Adrenal gland (tissue), 19 donors: Measurements from ENCODE around the gene SYNPR. TPM values are rescaled to one million over a fixed set of nuclear protein-coding genes. Genes with fewer than 3 reads are reported as not detected.

Experiments
- DNase-seq, 7 donors: peaks; one replicate each; pipeline ENCODE4 v3.0.0-alpha.2; 2019 to 2020
- H3K27ac ChIP-seq, 5 donors: fragments of 200-600 bp; sonication (generic) in 4 of 5; 1 replicate in 3 of 5; 2 replicates in 2 of 5; pipeline versions ENCODE4 v1.5.1 to v1.8.0; 2016 to 2020; ENCODE audit warnings: mild to moderate bottlenecking in 1 of 5
- H3K27me3 ChIP-seq: fragments of 200-600 bp; 2 replicates; pipeline ENCODE4 v1.8.0; 2021
- H3K36me3 ChIP-seq, 2 donors: fragments of 200-600 bp; replicated peaks in 1 of 2; 1 replicate in 1 of 2; 2 replicates in 1 of 2; pipeline versions ENCODE4 v1.5.1 to v1.8.0; 2018 to 2022
- H3K4me1 ChIP-seq, 2 donors: fragments of 200-600 bp; replicated peaks in 1 of 2; 1 replicate in 1 of 2; 2 replicates in 1 of 2; pipeline versions ENCODE4 v1.5.1 to v1.8.0; 2018 to 2021
- H3K4me3 ChIP-seq, 4 donors: fragments of 200-600 bp; sonication (generic) in 3 of 4; one replicate each; pipeline ENCODE4 v1.5.1; 2016 to 2018
- H3K9me3 ChIP-seq, 3 donors: fragments of 200-600 bp; sonication (generic) in 1 of 3; replicated peaks in 1 of 3; 1 replicate in 2 of 3; 2 replicates in 1 of 3; pipeline versions ENCODE4 v1.5.1 to v1.8.0; 2016 to 2021
- CTCF ChIP-seq, 6 experiments: fragments of 450-650 bp in 4 of 6; fragments of 200-600 bp in 2 of 6; sonication (generic) in 1 of 6; IDR thresholded peaks; 1 replicate in 5 of 6; 2 replicates in 1 of 6; pipeline versions ENCODE4 v1.5.1 to v1.8.0; 2016 to 2021; ENCODE audit warnings: antibody characterized with exemption in 6 of 6, mild to moderate bottlenecking in 2 of 6, moderate library complexity in 1 of 6
- POLR2A ChIP-seq, 2 donors: fragments of 450-650 bp; IDR thresholded peaks; one replicate each; pipeline ENCODE4 v1.6.1; 2017; ENCODE audit warnings: antibody characterized with exemption in 2 of 2, mild to moderate bottlenecking in 2 of 2, moderate library complexity in 1 of 2
- WGBS, 4 donors: extraction: QIAGEN DNeasy Blood & Tissue Kit in 2 of 4; methylation state at CpG; one replicate each; pipeline versions ENCODE4 v1.1.5 to v1.1.7; 2013 to 2017; 5-methylcytosine and 5-hydroxymethylcytosine counted together
- intact Hi-C, 2 donors: fragments of 100-400 bp; cut with DNase I; formaldehyde crosslinking; loops; one replicate each; pipeline versions ENCODE4 v1.14.1 to v1.15.0; 2022 to 2023
- long read RNA-seq, 10 donors: library from polyadenylated mRNA in 3 of 10; unstranded in 2 of 10; stranded (forward) in 1 of 10; transcript quantifications; one replicate each; pipeline ENCODE4 v2.0.0 and lab custom pipeline, GENCODE V29; 2021 to 2026
- polyA plus RNA-seq, 3 donors: library from polyadenylated mRNA; stranded (reverse); fragments of 200-250 nt in 2 of 3; fragments of 350-450 nt in 1 of 3; fragmentation: Illumina TruSeq in 1 of 3; extraction: RNeasy Lipid Tissue Mini Kit (QIAGEN cat#74804) in 1 of 3; gene quantifications; one replicate each; pipeline ENCODE4 v1.2.3, GENCODE V29; 2013 to 2014
- total RNA-seq, 9 donors: library from RNA; depleted of rRNA in 4 of 9; stranded (reverse); fragments of >200 nt in 4 of 9; fragments of 120-200 nt in 1 of 9; fragmentation: NEBNext Ultra II Directional in 1 of 9; extraction: Animal tissue kit (Norgen Biotek cat#: 25700) in 1 of 9; gene quantifications; one replicate each; pipeline versions ENCODE4 v1.1.0 to v1.2.4, GENCODE V29; 2013 to 2023
- donor health status: healthy with polysubstance abuse.
- donor health status: Bipolar disorder and iron deficiency.
- donor health status: DM: yes; HTN: yes; CAD: no.
- donor health status: DM: no; HTN: no; CAD: no.
- donor health status: DM: no; HTN: no; CAD: no.
- donor health status: DM: yes; HTN: yes; CAD: no.

The SYNPR gene
- 1 to 10 TPM in 1 of 9 donors, under 1 TPM in 2, not detected in 6; 0.25 to 1.4 (median 0.28) TPM for total RNA-seq
- polyA plus RNA-seq: under 1 TPM in 2 of 3 donors, not detected in 1; 0.03 to 0.22 TPM
- long read RNA-seq, donor 1: 0 reads
- long read RNA-seq, donor 2: 0 reads
- long read RNA-seq, donor 3: 0 reads
- long read RNA-seq, donor 4: 0 reads
- long read RNA-seq, donor 5: 0 reads
- long read RNA-seq, donor 6: 0 reads
- long read RNA-seq, donor 7: 0 reads
- long read RNA-seq, donor 8: 0 reads
- long read RNA-seq, donor 9: 0 reads
- long read RNA-seq, donor 10: 0 reads

DNA sequence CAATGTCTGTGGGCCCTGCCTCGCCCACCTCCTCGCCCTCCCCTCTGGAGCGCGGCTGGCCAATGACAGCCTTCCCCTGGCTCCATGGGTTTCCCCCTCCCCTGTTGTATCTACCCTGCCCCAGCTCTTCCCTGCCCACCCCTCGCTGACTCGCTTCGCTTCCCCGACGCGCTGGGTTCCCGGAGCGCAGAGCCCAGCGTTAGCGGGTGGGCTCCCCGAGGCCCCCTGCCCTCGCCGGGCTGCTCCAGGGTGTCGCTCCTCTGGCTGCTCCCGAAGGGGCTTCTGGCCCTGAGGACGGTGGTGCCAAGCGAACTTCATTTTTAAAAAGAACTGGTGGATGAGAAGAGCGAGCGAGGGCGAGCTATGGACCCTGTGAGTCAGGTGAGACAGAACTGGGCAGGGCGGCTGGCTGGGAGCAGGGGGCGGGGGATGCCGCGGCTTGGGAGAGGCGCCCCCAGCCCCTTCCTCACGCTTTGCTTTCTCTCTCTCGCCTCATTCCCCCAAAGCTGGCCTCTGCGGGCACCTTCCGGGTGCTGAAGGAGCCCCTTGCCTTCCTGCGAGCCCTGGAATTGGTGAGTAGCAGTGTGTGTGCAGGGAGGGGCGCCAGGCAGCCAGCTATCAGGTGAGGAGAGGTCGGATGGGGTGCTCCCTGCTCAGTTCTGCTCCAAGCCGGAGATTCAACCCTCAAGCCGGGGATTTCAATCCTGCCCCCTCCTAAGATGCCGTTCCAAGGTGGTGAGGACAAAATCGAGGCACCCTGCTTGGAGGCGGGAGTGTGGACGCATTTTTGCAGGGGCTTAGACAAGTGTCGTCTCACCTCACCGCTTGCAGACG is at the start of gene SYNPR:
Gene SYNPR, plus strand, starts transcription at position 138 of the 834 bp plus-strand sequence.
- DNase-seq: no peak
- no peaks in the 10 kb centered on the region for H3K9me3 ChIP-seq
- H3K4me3 ChIP-seq: no peak within 1 kb of the TSS
- H3K27me3 ChIP-seq: peaks cover 33% of the 10 kb centered on the region
- no peaks in the 10 kb centered on the region for H3K4me1 ChIP-seq
- no peaks in the 10 kb centered on the region for H3K36me3 ChIP-seq
- intact Hi-C loops: no loop called here
- no peak within 1 kb of the TSS for H3K27ac ChIP-seq
- 0 to 4% (median 2%) methylated on average over 4 to 45 of the region's 45 CpGs for WGBS, 4 donors
- TF ChIP-seq POLR2A (IDR thresholded peaks at IDR 0.05) (no peak), CTCF (IDR thresholded peaks at IDR 0.05) (no peak)

GRCh38 chr3:63228677-63229076 is 49.4 kb upstream of the SYNPR start:
- Histone ChIP-seq H3K27me3 (no peaks in the 10 kb centered on the region), H3K4me1 (no peaks in the 10 kb centered on the region), H3K4me3 (peak overlapping the region in 1 of 4 donors; percentile 12), H3K27ac (no peak overlapping the region), H3K9me3 (no peaks in the 10 kb centered on the region), H3K36me3 (no peaks in the 10 kb centered on the region)
- DNase-seq: peak; percentile 16 to 65 (median 19)
- intact Hi-C loops: no loop called here
- WGBS, 4 donors: 10 to 13% (median 12%) methylated on average over 6 of the region's 6 CpGs
- TF ChIP-seq CTCF (IDR thresholded peaks at IDR 0.05) (peak; percentile 31 to 69 (median 56)), POLR2A (IDR thresholded peaks at IDR 0.05) (no peak)

- no peak overlapping the region for H3K27ac ChIP-seq
- intact Hi-C loops: loop anchor here in 1 of 2 donors (10.0 kb wide), 2 partner anchors 565 to 605 kb away; no protein-coding TSS in a partner anchor
- no peak for TF ChIP-seq POLR2A (IDR thresholded peaks at IDR 0.05)
- no peaks in the 10 kb centered on the region for H3K27me3 ChIP-seq
- DNase-seq: no peak
- no peak overlapping the region for H3K4me3 ChIP-seq
- H3K36me3 ChIP-seq: no peaks in the 10 kb centered on the region
- no peaks in the 10 kb centered on the region for H3K4me1 ChIP-seq
- no peaks in the 10 kb centered on the region for H3K9me3 ChIP-seq
These were observed 48.0 kb upstream of the SYNPR start for GRCh38 chr3:63230146-63230545.

GRCh38 chr3:63231643-63232042 is 46.5 kb upstream of the SYNPR start:
- Histone ChIP-seq H3K36me3 (no peaks in the 10 kb centered on the region), H3K4me1 (no peaks in the 10 kb centered on the region), H3K27ac (no peak overlapping the region), H3K4me3 (no peak overlapping the region), H3K9me3 (no peaks in the 10 kb centered on the region), H3K27me3 (no peaks in the 10 kb centered on the region)
- TF ChIP-seq CTCF (IDR thresholded peaks at IDR 0.05) (no peak), POLR2A (IDR thresholded peaks at IDR 0.05) (no peak)
- DNase-seq: no peak
- intact Hi-C loops: loop anchor here in 1 of 2 donors (10.0 kb wide), 2 partner anchors 567 to 607 kb away; no protein-coding TSS in a partner anchor
- 61 to 77% (median 70%) methylated on average over 2 of the region's 2 CpGs for WGBS, 4 donors
